EH (cell line): ENCODE measurements around the gene FADS2.

Experiments used
- DNase-seq: peaks from one replicate; pipeline ENCODE4 v3.0.0-alpha.2; 2015; ENCODE audit warnings: low read depth

Gene FADS2

GRCh38 chr11:61820174-61820573 is 7.9 kb upstream of the FADS2 start:
- peak; percentile 62 for DNase-seq

- DNase-seq = no peak
Measured at GRCh38 chr11:61826930-61827570, 1.1 kb upstream of the FADS2 start.

GRCh38 chr11:61828379-61828628 is 204 bp downstream of the FADS2 start:
- DNase-seq = no peak

- peak; percentile 35 for DNase-seq
Measured at GRCh38 chr11:61828629-61829407, 718 bp downstream of the FADS2 start.

- DNase-seq = no peak
Measured at GRCh38 chr11:61829806-61830205, 1.7 kb downstream of the FADS2 start.

- peak; percentile 72 for DNase-seq
Measured at GRCh38 chr11:61830237-61831105, 2.4 kb downstream of the FADS2 start.

- no peak for DNase-seq
Measured at GRCh38 chr11:61832207-61832606, 4.1 kb downstream of the FADS2 start.

GRCh38 chr11:61832754-61833153 is 4.7 kb downstream of the FADS2 start:
- DNase-seq = no peak

GRCh38 chr11:61833471-61833870 is 5.4 kb downstream of the FADS2 start:
- DNase-seq = no peak

GRCh38 chr11:61833926-61834277 is 5.8 kb downstream of the FADS2 start:
- no peak for DNase-seq

GRCh38 chr11:61834278-61835048 is 6.4 kb downstream of the FADS2 start:
- peak; percentile 73 for DNase-seq

- DNase-seq = no peak
Measured at GRCh38 chr11:61836193-61836592, 8.1 kb downstream of the FADS2 start.

GRCh38 chr11:61837411-61838005 is 9.4 kb downstream of the FADS2 start:
- no peak for DNase-seq

- no peak for DNase-seq
Measured at GRCh38 chr11:61838501-61838900, 10.4 kb downstream of the FADS2 start.

GRCh38 chr11:61838921-61839320 is 10.8 kb downstream of the FADS2 start:
- no peak for DNase-seq

GRCh38 chr11:61839742-61840141 is 11.6 kb downstream of the FADS2 start:
- no peak for DNase-seq

GRCh38 chr11:61840371-61840770 is 12.3 kb downstream of the FADS2 start:
- DNase-seq = no peak

GRCh38 chr11:61841636-61842527 is 13.8 kb downstream of the FADS2 start:
- DNase-seq = no peak

- no peak for DNase-seq
Measured at GRCh38 chr11:61842528-61842820, 14.4 kb downstream of the FADS2 start.

- no peak for DNase-seq
Measured at GRCh38 chr11:61844909-61845565, 16.9 kb downstream of the FADS2 start.
